ENCODE results near the gene SEL1L.

DNA sequence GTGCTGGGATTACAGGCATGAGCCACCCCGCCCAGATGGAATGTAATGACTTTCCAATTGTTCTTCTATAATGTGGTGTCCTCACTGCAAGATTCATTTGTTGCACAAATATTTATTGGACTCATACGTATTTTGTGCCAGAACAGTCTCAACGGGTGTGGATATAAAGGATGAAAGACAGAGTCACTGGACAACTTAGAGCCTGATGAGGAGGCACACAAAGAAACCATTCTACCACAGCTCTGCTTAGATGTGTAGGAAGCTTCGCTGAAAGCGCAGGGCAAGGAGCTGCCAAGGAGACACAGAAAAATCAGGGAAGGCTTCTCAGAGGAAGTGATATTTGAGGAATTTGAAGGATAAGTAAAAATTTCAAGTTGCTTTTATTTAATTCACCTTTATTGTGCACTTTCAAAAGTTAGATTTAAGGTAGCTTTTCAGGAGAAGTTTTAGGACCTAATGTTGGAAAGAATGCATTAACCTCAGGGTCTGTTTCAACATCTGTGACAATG, 92.0 kb downstream of the SEL1L start:
- TF ChIP-seq, protein P1, sequence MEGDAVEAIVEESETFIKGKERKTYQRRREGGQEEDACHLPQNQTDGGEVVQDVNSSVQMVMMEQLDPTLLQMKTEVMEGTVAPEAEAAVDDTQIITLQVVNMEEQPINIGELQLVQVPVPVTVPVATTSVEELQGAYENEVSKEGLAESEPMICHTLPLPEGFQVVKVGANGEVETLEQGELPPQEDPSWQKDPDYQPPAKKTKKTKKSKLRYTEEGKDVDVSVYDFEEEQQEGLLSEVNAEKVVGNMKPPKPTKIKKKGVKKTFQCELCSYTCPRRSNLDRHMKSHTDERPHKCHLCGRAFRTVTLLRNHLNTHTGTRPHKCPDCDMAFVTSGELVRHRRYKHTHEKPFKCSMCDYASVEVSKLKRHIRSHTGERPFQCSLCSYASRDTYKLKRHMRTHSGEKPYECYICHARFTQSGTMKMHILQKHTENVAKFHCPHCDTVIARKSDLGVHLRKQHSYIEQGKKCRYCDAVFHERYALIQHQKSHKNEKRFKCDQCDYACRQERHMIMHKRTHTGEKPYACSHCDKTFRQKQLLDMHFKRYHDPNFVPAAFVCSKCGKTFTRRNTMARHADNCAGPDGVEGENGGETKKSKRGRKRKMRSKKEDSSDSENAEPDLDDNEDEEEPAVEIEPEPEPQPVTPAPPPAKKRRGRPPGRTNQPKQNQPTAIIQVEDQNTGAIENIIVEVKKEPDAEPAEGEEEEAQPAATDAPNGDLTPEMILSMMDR (IDR thresholded peaks at IDR 0.05) = no peak
- no peak for TF ChIP-seq POLR2A (IDR thresholded peaks at IDR 0.05)

Measured in Peyer's patch (tissue), 4 donors.